Fibroblast of villous mesenchyme (primary cell): Measurements from ENCODE around the gene STRN4. TPM values are rescaled to one million over a fixed set of nuclear protein-coding genes. Genes with fewer than 3 reads are reported as not detected.

Experiments
- DNase-seq: peaks from one replicate; pipeline ENCODE4 v3.0.0-alpha.2; 2010; ENCODE audit warnings: low read depth
- H3K4me3 ChIP-seq: 2 replicates; pipeline ENCODE4 v1.5.1; 2011; ENCODE audit warnings: low read depth, mild to moderate bottlenecking, low read length
- total RNA-seq: library from RNA; depleted of rRNA; stranded (reverse); fragments of >200 nt; gene quantifications from 2 replicates; pipeline ENCODE4 v1.2.3, GENCODE V29; 2012
- TF ChIP-seq, protein P1 (sequence below): IDR thresholded peaks from 2 replicates; pipeline ENCODE4 v1.5.1; 2012; ENCODE audit warnings: low read depth, mild to moderate bottlenecking, low read length; ENCODE audit not compliant: insufficient read depth

The STRN4 gene
- total RNA-seq, 1 donor: 66.5 TPM

DNA sequence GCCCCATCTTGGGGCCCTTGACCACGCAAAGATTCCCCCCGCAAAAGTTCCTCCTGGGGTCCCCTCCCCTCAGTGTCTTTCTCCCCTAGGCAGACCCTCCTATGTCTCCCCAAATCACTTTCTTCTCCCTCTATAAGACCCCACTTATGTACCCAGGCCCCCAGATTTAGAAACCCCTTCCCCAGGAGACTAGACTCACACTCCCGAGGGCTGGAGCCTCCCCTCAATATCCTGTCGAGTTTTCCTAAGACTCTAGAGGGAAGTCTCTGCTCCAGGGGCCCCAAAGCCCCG, 40.7 kb upstream of the STRN4 start:
- DNase-seq: no peak
- H3K4me3 ChIP-seq: peak overlapping the region; percentile 96
- TF ChIP-seq, protein P1, sequence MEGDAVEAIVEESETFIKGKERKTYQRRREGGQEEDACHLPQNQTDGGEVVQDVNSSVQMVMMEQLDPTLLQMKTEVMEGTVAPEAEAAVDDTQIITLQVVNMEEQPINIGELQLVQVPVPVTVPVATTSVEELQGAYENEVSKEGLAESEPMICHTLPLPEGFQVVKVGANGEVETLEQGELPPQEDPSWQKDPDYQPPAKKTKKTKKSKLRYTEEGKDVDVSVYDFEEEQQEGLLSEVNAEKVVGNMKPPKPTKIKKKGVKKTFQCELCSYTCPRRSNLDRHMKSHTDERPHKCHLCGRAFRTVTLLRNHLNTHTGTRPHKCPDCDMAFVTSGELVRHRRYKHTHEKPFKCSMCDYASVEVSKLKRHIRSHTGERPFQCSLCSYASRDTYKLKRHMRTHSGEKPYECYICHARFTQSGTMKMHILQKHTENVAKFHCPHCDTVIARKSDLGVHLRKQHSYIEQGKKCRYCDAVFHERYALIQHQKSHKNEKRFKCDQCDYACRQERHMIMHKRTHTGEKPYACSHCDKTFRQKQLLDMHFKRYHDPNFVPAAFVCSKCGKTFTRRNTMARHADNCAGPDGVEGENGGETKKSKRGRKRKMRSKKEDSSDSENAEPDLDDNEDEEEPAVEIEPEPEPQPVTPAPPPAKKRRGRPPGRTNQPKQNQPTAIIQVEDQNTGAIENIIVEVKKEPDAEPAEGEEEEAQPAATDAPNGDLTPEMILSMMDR: no peak

DNA sequence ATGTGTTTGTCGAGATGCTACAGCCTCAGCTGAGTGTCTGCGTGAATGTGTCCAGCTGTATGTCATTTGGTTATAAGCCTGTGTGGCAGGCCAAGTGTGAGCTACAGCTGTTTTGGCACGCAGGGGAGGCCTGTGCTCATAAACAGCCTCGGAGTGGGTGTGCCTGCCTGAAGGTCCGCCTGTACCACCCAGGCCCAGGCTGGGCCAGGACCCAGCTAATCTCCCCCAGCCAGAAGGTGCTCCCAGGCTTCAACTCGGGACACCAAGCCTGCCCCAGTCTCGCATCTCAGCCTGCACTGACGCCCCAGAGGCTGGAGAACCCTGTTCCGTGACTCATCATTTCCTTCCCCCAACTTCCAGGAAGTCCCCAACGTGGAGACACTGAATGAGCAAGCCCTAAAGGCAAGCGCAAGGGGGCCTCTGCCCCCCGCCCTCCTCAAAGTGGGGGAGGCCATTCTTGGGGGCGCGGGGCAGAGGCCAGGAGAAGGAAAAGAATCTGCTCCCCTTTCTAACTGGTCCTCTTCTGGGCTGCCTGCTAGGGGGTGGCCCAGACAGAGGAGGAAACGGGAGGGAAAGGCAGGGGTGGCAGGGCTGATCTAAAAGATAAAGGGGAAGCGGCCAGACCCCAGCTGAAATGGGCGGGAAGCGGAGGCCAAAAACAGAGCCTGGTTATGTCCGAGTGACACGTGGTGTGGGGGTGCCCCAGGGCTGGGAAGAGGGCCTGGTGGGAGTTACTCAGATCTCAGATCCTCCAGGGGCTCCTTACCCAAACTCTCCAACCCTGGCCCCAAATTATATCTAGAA, 40.2 kb upstream of the STRN4 start:
- DNase-seq: peak; percentile 87
- TF ChIP-seq, protein P1: no peak
- H3K4me3 ChIP-seq: peak overlapping the region; percentile 96

DNA sequence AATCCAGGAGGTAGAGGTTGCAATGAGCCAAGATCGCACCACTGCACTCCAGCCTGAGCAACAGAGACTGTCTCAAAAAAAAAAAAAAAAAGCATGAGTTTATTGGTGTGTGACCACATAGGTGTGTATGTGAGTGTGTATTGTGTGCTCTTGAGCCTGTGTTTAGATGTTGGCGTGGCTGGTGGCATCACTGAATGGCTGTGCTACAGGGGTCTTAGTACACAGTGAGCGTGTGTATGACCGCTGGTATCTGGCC, 39.7 kb upstream of the STRN4 start:
- TF ChIP-seq, protein P1: no peak
- H3K4me3 ChIP-seq: peak overlapping the region; percentile 96
- DNase-seq: no peak

DNA sequence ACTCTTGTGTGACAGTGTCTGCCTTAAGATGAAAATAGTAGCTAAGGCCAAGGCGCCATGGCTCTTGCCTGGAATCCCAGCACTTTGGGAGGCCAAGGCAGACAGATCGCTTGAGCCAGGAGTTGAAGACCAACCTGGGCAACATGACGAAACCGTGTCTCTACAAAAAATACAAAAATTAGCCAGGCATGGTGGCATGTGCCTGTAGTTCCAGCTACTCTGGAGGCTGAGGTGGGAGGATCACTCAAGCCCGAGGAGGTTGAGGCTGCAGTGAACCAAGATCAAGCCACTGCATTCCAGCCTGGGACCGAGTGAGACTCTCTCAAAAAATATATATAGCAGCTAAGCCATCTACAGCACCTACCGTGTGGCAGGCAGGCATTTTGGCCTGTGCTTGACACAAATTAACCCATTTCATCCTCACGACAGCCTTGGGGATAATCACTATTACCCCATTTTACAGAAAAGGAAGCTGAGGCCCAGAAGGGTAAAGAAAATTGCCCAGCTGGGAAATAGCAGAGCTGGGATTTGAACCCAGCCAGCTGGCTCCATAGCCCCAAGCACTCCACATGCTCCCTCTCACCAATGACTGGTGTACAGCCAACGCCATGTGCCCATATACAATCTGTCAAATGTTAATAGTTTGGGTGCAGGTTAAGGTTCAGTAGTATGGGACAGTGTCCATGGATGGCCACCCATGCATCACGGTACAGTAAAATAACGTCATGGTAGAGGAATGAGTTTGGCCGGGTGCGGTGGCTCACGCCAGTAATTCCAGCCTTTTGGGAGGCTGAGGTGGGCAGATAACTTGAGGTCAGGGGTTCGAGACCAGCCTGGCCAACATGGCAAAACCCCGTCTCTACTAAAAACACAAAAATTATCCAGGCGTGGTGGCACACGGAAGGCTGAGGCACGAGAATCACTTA, 39.1 kb upstream of the STRN4 start:
- DNase-seq: peak; percentile 16
- peak overlapping the region; percentile 96 for H3K4me3 ChIP-seq

DNA sequence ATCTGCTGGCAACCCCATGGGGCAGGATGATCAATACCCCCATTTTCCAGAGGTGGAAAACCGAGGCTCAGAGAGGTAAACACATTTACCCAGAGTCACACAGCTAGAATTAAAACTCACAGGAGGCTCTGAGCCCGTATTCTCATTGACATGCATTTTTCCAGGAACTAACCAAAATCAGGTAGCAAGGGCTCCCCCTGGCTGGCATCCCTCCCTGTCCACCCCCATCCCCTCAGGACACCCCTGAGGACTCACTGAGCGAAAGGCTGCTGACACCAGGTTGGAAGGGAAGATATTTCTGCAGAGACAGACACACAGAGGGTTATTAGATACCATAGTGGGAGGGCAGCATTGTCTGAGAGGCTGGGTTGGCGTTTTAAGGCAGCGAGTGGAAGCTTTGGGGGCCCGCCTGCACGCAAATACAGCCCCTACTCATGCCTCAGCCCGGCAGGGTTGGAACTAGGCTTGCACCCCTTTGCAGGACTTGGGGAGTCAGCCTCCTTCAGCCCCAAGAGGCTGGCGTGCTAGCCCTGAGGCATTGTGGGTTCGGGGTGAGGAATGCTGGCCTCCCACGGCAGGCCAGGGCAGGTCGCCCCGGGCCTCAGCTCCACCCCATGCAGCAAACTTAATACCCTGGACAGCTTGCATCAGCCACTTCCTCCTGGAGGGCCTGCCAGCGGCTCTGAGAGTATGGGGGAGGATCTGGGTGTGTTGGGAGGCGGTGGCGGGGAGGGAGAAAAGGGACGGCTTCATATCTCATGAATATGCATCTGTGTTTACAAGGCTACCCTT, 38.2 kb upstream of the STRN4 start:
- H3K4me3 ChIP-seq: peak overlapping the region; percentile 96
- DNase-seq: peak; percentile 95
- TF ChIP-seq, protein P1: peak; percentile 51

More for the DNA sequence above, 39.1 kb upstream of the STRN4 start:
- TF ChIP-seq, protein P1: no peak

DNA sequence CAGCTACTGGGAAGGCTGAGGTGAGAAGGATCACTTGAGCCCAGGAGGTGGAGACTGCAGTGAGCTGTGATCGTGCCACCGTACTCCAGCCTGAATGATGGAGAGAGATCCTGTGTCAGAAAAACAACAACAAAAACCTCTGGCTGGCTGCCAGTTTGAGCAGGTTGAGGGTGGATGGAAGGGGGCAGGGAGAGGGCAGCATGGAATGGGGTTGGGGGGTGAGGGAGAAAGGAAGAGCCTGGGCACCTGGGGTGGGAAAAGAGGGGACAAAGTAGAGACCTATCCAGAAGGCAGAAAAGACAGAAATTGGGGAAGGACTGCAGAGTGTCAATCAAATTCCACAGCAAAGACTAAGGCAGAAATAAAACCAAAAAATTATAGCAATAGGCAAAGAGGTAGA, 37.4 kb upstream of the STRN4 start:
- DNase-seq: no peak
- TF ChIP-seq, protein P1: no peak
- peak overlapping the region; percentile 96 for H3K4me3 ChIP-seq
